Smooth muscle cell (in vitro differentiated cells): ENCODE data around the gene TMEM125. TPM values are rescaled to one million over a fixed set of nuclear protein-coding genes. Genes with fewer than 3 reads are reported as not detected.

Source experiments
- DNase-seq: peaks from one replicate; lab custom pipeline; 2025; ENCODE audit not compliant: unreplicated experiment; lab: John Stamatoyannopoulos, UW
- H2AFZ ChIP-seq: fragments of 200-600 bp; sonication (generic); 2 replicates; pipeline ENCODE4 v1.6.0; 2016; ENCODE audit warnings: antibody characterized with exemption, low read depth, mild to moderate bottlenecking
- H3F3A ChIP-seq: fragments of 200-600 bp; sonication (generic); 2 replicates; pipeline ENCODE4 v1.6.0; 2017; ENCODE audit warnings: antibody characterized with exemption, low read depth
- H3K27ac ChIP-seq: fragments of 200-600 bp; sonication (generic); 2 replicates; pipeline ENCODE4 v1.5.1; 2016; ENCODE audit warnings: low read depth, mild to moderate bottlenecking
- H3K27me3 ChIP-seq: fragments of 200-600 bp; sonication (generic); 2 replicates; pipeline ENCODE4 v1.6.1; 2016; ENCODE audit warnings: low read depth, mild to moderate bottlenecking
- H3K36me3 ChIP-seq: fragments of 200-600 bp; sonication (generic); 2 replicates; pipeline ENCODE4 v1.5.1; 2016; ENCODE audit warnings: low read depth
- H3K4me1 ChIP-seq: fragments of 200-600 bp; sonication (generic); 2 replicates; pipeline ENCODE4 v1.5.1; 2016; ENCODE audit warnings: low read depth
- H3K4me2 ChIP-seq: fragments of 200-600 bp; sonication (generic); 2 replicates; pipeline ENCODE4 v1.6.0; 2016; ENCODE audit warnings: mild to moderate bottlenecking
- H3K4me3 ChIP-seq: fragments of 200-600 bp; sonication (generic); 2 replicates; pipeline ENCODE4 v1.5.1; 2016; ENCODE audit warnings: mild to moderate bottlenecking
- H3K79me2 ChIP-seq: fragments of 200-600 bp; sonication (generic); 2 replicates; pipeline ENCODE4 v1.6.0; 2016; ENCODE audit warnings: low read depth, mild to moderate bottlenecking
- H3K9ac ChIP-seq: fragments of 200-600 bp; sonication (generic); 2 replicates; pipeline ENCODE4 v1.6.0; 2016; ENCODE audit warnings: low read depth
- H3K9me3 ChIP-seq: fragments of 200-600 bp; sonication (generic); replicated peaks from 2 replicates; pipeline ENCODE4 v1.5.1; 2016; ENCODE audit warnings: low read depth
- H4K20me1 ChIP-seq: fragments of 200-600 bp; sonication (generic); 2 replicates; pipeline ENCODE4 v1.6.0; 2016; ENCODE audit warnings: low read depth
- CTCF ChIP-seq: fragments of 200-600 bp; sonication (generic); IDR thresholded peaks from 2 replicates; pipeline ENCODE4 v1.5.1; 2017; ENCODE audit warnings: borderline replicate concordance, mild to moderate bottlenecking, antibody characterized with exemption; ENCODE audit not compliant: insufficient read depth, poor library complexity, severe bottlenecking
- WGBS: methylation state at CpG from one replicate; pipeline ENCODE4 v1.1.7; 2016; ENCODE audit warnings: low lambda C conversion rate; 5-methylcytosine and 5-hydroxymethylcytosine counted together
- polyA plus RNA-seq: library from polyadenylated mRNA; unstranded; fragments of >200 nt; fragmentation: Nextera tagmentation; extraction: Ambion mirVana; gene quantifications from 2 replicates; pipeline ENCODE4 v1.2.1, GENCODE V29; 2016
- total RNA-seq: library from RNA; depleted of rRNA; stranded (reverse); fragments of >200 nt; gene quantifications from 2 replicates; pipeline ENCODE4 v1.2.3, GENCODE V29; 2014

TMEM125 gene
- total and polyA plus RNA-seq, 2 experiments from 2014 or later = 1.4 to 4.2 TPM

- DNase-seq = no peak
Observed at GRCh38 chr1:43279161-43279560, 9.4 kb downstream of the TMEM125 start.

GRCh38 chr1:43279666-43280065 is 9.9 kb downstream of the TMEM125 start:
- Histone ChIP-seq H3K4me2 (no peak overlapping the region), H3K9me3 (no peaks in the 10 kb centered on the region), H4K20me1 (no peaks in the 10 kb centered on the region), H3K9ac (no peak overlapping the region), H3K27ac (no peak overlapping the region), H3K79me2 (no peaks in the 10 kb centered on the region), H2AFZ (no peak overlapping the region), H3K4me3 (no peak overlapping the region), H3K4me1 (no peaks in the 10 kb centered on the region), H3K36me3 (no peaks in the 10 kb centered on the region), H3F3A (no peaks in the 10 kb centered on the region), H3K27me3 (no peaks in the 10 kb centered on the region)
- TF ChIP-seq CTCF = no peak
- WGBS = 100% methylated on average over 6 of the region's 6 CpGs
- DNase-seq = no peak

More at GRCh38 chr1:43279161-43279560, 9.4 kb downstream of the TMEM125 start:
- Histone ChIP-seq H3K4me3 (no peak overlapping the region), H3K4me1 (no peaks in the 10 kb centered on the region), H3K9ac (no peak overlapping the region), H3K79me2 (no peaks in the 10 kb centered on the region), H3F3A (no peaks in the 10 kb centered on the region), H3K4me2 (no peak overlapping the region), H3K27ac (no peak overlapping the region), H3K9me3 (no peaks in the 10 kb centered on the region), H3K36me3 (no peaks in the 10 kb centered on the region), H4K20me1 (no peaks in the 10 kb centered on the region), H2AFZ (no peak overlapping the region), H3K27me3 (no peaks in the 10 kb centered on the region)
- 90% methylated on average over 5 of the region's 5 CpGs for WGBS
- no peak for TF ChIP-seq CTCF

- Histone ChIP-seq H3F3A (no peaks in the 10 kb centered on the region), H3K36me3 (no peaks in the 10 kb centered on the region), H4K20me1 (no peaks in the 10 kb centered on the region), H3K27ac (no peak overlapping the region), H3K9ac (no peak overlapping the region), H3K4me1 (no peaks in the 10 kb centered on the region), H2AFZ (no peak overlapping the region), H3K4me2 (no peak overlapping the region), H3K4me3 (no peak overlapping the region), H3K27me3 (no peaks in the 10 kb centered on the region), H3K9me3 (no peaks in the 10 kb centered on the region), H3K79me2 (no peaks in the 10 kb centered on the region)
- WGBS = 68% methylated on average over 2 of the region's 2 CpGs
- DNase-seq = no peak
- no peak for TF ChIP-seq CTCF
Observed at GRCh38 chr1:43280692-43281091, 10.9 kb downstream of the TMEM125 start.
